ENCODE data around the gene AGBL4. TPM values are rescaled to one million over a fixed set of nuclear protein-coding genes. Genes with fewer than 3 reads are reported as not detected.

AGBL4 gene
- total and polyA plus RNA-seq, 2 of the 13 experiments (the other 11 are each of a cell fraction or from before 2014, with no cell fraction given) = not detected

DNA sequence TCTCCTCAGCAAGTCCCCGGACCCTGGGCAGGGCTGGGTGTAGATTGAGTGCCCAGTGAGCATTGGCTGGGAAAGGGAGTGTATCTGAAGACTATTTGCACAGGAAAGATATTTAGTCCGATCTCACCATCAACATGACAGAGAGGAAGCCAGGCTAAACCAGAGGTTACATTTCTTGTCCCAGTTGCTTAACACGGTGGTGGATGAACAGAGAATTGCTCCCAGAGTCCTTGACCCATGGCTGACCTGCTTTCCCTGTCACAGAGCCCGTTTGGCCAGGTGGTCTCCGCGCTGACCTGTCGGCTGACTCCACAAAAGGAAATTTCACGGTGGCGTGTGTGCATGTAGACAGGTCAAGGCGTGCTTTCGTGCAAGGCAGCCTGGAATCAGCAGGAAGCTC is 1330.6 kb downstream of the AGBL4 start:
- H3K4me2 ChIP-seq (ENCODE audit: low read depth, low read length) = no peak overlapping the region
- no peaks in the 10 kb centered on the region for H3K9me3 ChIP-seq (ENCODE audit: low read length)
- no peak overlapping the region for H3K9ac ChIP-seq (ENCODE audit: insufficient read depth, low read depth, low read length)
- H3K79me2 ChIP-seq (ENCODE audit: insufficient read depth, low read length) = no peaks in the 10 kb centered on the region
- no peak for DNase-seq (ENCODE audit: low spot score)
- no TSS peak for BruUV-seq (replicated peaks)
- ATAC-seq = no peak
- WGBS (ENCODE audit: low lambda C conversion rate) = 5% methylated on average over 8 of the region's 11 CpGs
- TF ChIP-seq, protein P1, sequence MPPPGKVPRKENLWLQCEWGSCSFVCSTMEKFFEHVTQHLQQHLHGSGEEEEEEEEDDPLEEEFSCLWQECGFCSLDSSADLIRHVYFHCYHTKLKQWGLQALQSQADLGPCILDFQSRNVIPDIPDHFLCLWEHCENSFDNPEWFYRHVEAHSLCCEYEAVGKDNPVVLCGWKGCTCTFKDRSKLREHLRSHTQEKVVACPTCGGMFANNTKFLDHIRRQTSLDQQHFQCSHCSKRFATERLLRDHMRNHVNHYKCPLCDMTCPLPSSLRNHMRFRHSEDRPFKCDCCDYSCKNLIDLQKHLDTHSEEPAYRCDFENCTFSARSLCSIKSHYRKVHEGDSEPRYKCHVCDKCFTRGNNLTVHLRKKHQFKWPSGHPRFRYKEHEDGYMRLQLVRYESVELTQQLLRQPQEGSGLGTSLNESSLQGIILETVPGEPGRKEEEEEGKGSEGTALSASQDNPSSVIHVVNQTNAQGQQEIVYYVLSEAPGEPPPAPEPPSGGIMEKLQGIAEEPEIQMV (CRISPR knock-in tag; IDR thresholded peaks at IDR 0.05; ENCODE audit: low read depth) = no peak
- TF ChIP-seq ZNF205 (CRISPR knock-in tag; IDR thresholded peaks at IDR 0.05) (no peak), ZNF772 (CRISPR knock-in tag; IDR thresholded peaks at IDR 0.05) (no peak), ZNF224 (CRISPR knock-in tag; IDR thresholded peaks at IDR 0.05) (no peak), KLF6 (CRISPR knock-in tag; IDR thresholded peaks at IDR 0.05) (no peak), TEAD3 (CRISPR knock-in tag; optimal IDR thresholded peaks at IDR 0.05; ENCODE audit: borderline replicate concordance) (no peak), ARID2 (CRISPR knock-in tag; IDR thresholded peaks at IDR 0.05; ENCODE audit: borderline replicate concordance) (no peak), ZFX (CRISPR knock-in tag; IDR thresholded peaks at IDR 0.05; ENCODE audit: low read depth) (no peak), PHF21A (CRISPR knock-in tag; IDR thresholded peaks at IDR 0.05) (no peak), XBP1 (CRISPR knock-in tag; IDR thresholded peaks at IDR 0.05) (no peak), CCDC6 (CRISPR knock-in tag; IDR thresholded peaks at IDR 0.05) (no peak), ATRX (CRISPR knock-in tag; IDR thresholded peaks at IDR 0.05; ENCODE audit: borderline replicate concordance) (no peak)
- TF ChIP-seq, protein P2, sequence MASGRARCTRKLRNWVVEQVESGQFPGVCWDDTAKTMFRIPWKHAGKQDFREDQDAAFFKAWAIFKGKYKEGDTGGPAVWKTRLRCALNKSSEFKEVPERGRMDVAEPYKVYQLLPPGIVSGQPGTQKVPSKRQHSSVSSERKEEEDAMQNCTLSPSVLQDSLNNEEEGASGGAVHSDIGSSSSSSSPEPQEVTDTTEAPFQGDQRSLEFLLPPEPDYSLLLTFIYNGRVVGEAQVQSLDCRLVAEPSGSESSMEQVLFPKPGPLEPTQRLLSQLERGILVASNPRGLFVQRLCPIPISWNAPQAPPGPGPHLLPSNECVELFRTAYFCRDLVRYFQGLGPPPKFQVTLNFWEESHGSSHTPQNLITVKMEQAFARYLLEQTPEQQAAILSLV (CRISPR knock-in tag; IDR thresholded peaks at IDR 0.05; ENCODE audit: borderline replicate concordance) = no peak
- TF ChIP-seq, protein P3, sequence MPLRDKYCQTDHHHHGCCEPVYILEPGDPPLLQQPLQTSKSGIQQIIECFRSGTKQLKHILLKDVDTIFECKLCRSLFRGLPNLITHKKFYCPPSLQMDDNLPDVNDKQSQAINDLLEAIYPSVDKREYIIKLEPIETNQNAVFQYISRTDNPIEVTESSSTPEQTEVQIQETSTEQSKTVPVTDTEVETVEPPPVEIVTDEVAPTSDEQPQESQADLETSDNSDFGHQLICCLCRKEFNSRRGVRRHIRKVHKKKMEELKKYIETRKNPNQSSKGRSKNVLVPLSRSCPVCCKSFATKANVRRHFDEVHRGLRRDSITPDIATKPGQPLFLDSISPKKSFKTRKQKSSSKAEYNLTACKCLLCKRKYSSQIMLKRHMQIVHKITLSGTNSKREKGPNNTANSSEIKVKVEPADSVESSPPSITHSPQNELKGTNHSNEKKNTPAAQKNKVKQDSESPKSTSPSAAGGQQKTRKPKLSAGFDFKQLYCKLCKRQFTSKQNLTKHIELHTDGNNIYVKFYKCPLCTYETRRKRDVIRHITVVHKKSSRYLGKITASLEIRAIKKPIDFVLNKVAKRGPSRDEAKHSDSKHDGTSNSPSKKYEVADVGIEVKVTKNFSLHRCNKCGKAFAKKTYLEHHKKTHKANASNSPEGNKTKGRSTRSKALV (CRISPR knock-in tag; IDR thresholded peaks at IDR 0.05) = no peak
- no peak overlapping the region for H3K27ac ChIP-seq (ENCODE audit: extremely low read length, insufficient read depth, low read length)
- FAIRE-seq = no peak
- H2AFZ ChIP-seq (ENCODE audit: low read length) = no peak overlapping the region
- H4K20me1 ChIP-seq (ENCODE audit: insufficient read depth, low read length) = no peaks in the 10 kb centered on the region
- intact Hi-C loops (cut with micrococcal nuclease; ENCODE audit: unreplicated experiment) (no loop called here), in situ Hi-C loops (cut with HindIII; ENCODE audit: extremely low pct_ligation_motif_present, low pct_unique_long_range_greater_than_20kb) (loop anchor here (10.0 kb wide), 1 partner anchor 118 kb away; no protein-coding TSS in a partner anchor)
- CTCF ChIA-PET (ENCODE audit: low intra/inter-chr PET ratio, low total read pairs) = no interaction called here
- H3K36me3 ChIP-seq (replicated peaks in 1 of 2; ENCODE audit: control insufficient read depth in 1 of 2, insufficient read depth in 2 of 2, low read length in 2 of 2) = no peaks in the 10 kb centered on the region
- H3K4me1 ChIP-seq (ENCODE audit: insufficient read depth, low read length) = no peaks in the 10 kb centered on the region
- POLR2A ChIA-PET = no interaction called here
- H3K4me3 ChIP-seq (replicated peaks in 1 of 3; ENCODE audit: insufficient read depth in 1 of 3, low read depth in 2 of 3, low read length in 3 of 3) = no peak overlapping the region
- H3K27me3 ChIP-seq (ENCODE audit: control insufficient read depth in 1 of 2, insufficient read depth in 2 of 2, low read length in 2 of 2) = no peaks in the 10 kb centered on the region; a peak in 2 of 5 replicates
